SH-SY5Y (cell line): ENCODE data around the gene HSP90AB1.

Experiments used
- GATA2 ChIP-seq: IDR thresholded peaks from 2 replicates; pipeline ENCODE4 v1.6.1; 2011; ENCODE audit warnings: mild to moderate bottlenecking, low read depth, low read length
- GATA3 ChIP-seq: IDR thresholded peaks from 2 replicates; pipeline ENCODE4 v1.6.1; 2011; ENCODE audit warnings: low read depth, mild to moderate bottlenecking, low read length, moderate library complexity

- no peak for TF ChIP-seq GATA2
- no peak for TF ChIP-seq GATA3
These were observed 22.0 kb upstream of the HSP90AB1 start for GRCh38 chr6:44224965-44225305.
